ENCODE measurements around the gene ZNF793.
A peak's percentile ranks its signal among the peaks of the same experiment; 100 is the strongest.

The ZNF793 gene

DNA sequence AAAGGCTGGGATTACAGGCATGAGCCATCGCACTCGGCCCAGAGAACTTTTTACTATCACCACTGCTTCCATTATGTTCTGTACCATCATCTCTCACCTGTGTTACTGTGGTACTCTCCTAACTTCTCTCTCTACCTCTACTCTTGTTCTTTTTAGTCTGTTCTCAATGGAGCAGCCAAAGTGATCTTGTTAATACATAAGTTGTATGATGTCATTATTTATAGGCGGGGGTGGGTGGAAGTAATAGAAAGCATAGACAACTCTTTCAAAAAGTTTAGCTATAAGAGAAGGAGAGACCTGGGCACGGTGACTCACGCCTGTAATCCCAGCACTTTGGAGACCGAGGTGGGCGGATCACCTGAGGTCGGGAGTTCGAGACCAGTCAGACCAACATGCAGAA lies 34.6 kb upstream of the ZNF793 start:
- no peak for DNase-seq (ENCODE audit: low read depth)
- H3K4me3 ChIP-seq (ENCODE audit: low read depth, low read length), result no peak overlapping the region
- no peak for TF ChIP-seq CTCF (conservative IDR thresholded peaks at IDR 0.05; ENCODE audit: low read depth, low read length)

- TF ChIP-seq CTCF (conservative IDR thresholded peaks at IDR 0.05; ENCODE audit: low read depth, low read length), result no peak
- DNase-seq (ENCODE audit: low read depth), result no peak
- H3K4me3 ChIP-seq (ENCODE audit: low read depth, low read length), result no peak overlapping the region
Measured at GRCh38 chr19:37484406-37485168, 22.2 kb upstream of the ZNF793 start.

DNA sequence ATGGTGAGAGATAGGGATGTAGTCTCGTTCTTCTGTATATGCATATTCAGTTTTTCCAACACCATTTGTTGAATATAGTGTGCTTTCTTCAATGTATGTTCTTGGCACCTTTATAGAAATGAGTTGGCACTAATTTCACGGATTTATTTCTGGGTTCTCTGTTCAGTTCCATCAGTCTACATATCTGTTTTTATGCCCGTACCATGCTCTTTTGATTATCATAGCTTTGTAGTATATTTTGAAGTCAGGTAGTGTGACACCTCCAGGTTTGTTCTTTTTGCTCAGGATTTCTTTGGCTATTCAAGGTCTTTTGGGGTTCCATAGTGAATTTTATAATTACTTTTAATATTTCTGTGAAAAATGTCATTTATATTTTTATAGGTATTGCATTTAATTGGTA lies 14.5 kb upstream of the ZNF793 start:
- TF ChIP-seq CTCF (conservative IDR thresholded peaks at IDR 0.05; ENCODE audit: low read depth, low read length), result no peak
- no peak overlapping the region for H3K4me3 ChIP-seq (ENCODE audit: low read depth, low read length)

GRCh38 chr19:37505958-37506386 lies 767 bp upstream of the ZNF793 start:
- H3K4me3 ChIP-seq (ENCODE audit: low read depth, low read length), result peak overlapping the region; percentile 85
- no peak for DNase-seq (ENCODE audit: low read depth)
- no peak for TF ChIP-seq CTCF (conservative IDR thresholded peaks at IDR 0.05; ENCODE audit: low read depth, low read length)

More for the DNA sequence above, 14.5 kb upstream of the ZNF793 start:
- DNase-seq (ENCODE audit: low read depth), result no peak

DNA sequence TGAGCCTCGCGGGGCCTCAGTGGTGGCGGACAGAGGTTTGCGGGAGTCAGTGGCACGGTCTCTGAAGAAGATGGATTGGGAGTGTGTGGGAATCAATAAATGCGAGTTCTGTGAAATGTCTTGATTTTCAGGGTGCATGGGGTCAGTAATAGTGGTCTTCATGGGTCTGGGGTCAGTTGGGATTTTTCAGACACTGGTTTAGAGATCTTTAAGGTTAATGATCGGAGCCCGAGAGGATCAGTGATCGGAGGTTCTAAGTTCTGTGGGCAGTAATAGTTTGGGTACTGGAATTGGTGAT lies 377 bp downstream of the ZNF793 start:
- no peak for TF ChIP-seq CTCF (conservative IDR thresholded peaks at IDR 0.05; ENCODE audit: low read depth, low read length)
- peak overlapping the region; percentile 85 for H3K4me3 ChIP-seq (ENCODE audit: low read depth, low read length)
- no peak for DNase-seq (ENCODE audit: low read depth)

DNA sequence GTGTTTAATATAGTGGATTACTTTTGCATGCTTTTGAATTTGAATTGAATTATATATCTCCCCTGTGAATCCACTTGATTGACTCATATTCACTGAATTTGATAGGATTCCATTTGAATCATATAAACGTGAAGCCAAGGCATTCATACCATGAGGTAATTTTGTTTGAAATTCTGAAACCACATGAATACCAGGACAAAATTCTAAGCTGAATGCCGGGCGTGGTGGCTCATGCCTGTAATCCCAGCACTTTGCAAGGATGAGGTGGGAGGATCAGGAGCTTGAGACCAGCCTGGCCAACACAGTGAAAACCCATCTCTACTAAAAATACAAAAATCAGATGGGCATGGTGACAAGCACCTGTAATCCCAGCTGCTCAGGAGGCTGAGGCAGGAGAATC lies 4.4 kb downstream of the ZNF793 start:
- TF ChIP-seq CTCF (conservative IDR thresholded peaks at IDR 0.05; ENCODE audit: low read depth, low read length), result no peak

DNA sequence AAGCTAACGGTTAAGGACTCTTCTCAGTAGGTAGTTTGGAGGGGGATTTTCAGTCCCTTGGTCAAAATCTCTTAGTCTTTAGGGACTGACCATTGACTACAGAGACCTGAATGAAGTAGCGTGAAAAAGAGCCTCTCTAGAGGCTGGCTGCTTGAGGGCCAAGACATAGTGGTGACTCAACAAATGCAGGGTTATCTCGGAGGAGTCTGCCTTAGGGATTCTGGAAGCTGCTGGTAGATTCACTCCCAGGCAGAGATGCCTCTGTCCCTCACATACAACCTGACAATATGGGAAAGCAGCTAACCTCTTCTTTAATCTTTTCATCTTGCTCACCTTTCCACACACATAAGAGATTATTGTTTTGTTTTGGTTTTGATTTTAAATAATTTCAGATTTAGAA lies 5.1 kb downstream of the ZNF793 start:
- TF ChIP-seq CTCF (conservative IDR thresholded peaks at IDR 0.05; ENCODE audit: low read depth, low read length), result no peak
- DNase-seq (ENCODE audit: low read depth), result no peak
- H3K4me3 ChIP-seq (ENCODE audit: low read depth, low read length), result no peak overlapping the region

More for the DNA sequence above, 4.4 kb downstream of the ZNF793 start:
- no peak for DNase-seq (ENCODE audit: low read depth)
- H3K4me3 ChIP-seq (ENCODE audit: low read depth, low read length), result no peak overlapping the region
